ENCODE results near the gene WDR38.

WDR38 gene, protein sequence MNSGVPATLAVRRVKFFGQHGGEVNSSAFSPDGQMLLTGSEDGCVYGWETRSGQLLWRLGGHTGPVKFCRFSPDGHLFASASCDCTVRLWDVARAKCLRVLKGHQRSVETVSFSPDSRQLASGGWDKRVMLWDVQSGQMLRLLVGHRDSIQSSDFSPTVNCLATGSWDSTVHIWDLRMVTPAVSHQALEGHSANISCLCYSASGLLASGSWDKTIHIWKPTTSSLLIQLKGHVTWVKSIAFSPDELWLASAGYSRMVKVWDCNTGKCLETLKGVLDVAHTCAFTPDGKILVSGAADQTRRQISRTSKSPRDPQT

DNA sequence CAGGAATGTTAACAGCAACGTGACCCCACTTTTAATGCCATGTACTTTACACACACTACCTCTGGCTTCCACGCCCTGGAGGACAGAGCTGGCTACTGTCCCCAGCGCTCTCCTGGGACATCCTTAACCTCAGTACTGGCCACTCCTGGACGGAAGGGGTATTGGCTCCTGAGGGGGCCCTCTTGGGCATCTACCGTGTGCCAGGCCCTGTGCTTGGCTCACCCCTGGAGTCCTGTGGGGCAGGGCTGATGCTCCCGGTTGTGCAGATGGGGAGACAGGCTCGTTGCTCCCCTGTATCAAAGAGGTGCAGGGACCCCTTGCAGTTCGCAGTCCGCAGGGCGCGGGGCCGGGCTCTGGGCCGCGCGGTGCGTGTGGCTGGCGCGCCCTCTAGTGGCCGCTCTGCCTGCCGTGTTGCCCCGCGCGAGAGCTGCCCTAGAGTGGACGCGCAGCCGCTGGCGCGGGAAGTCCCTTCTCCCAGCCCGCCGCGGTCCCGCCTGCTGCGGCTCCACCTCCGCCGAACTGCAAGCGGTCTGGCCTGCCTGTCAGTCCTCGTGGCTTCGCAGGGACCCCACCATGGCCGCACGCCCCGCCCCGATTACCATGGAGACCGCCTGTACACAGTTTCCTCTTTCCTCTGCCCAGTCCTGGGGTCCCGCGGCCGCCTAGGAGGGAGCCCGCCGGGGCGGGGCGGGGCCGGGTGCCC lies at the start of gene WDR38:
TSS of gene WDR38 (plus strand) at position 632 of the 703 bp plus-strand sequence. CDS start 72 bp downstream, outside the sequence.
- TF ChIP-seq, protein P1, sequence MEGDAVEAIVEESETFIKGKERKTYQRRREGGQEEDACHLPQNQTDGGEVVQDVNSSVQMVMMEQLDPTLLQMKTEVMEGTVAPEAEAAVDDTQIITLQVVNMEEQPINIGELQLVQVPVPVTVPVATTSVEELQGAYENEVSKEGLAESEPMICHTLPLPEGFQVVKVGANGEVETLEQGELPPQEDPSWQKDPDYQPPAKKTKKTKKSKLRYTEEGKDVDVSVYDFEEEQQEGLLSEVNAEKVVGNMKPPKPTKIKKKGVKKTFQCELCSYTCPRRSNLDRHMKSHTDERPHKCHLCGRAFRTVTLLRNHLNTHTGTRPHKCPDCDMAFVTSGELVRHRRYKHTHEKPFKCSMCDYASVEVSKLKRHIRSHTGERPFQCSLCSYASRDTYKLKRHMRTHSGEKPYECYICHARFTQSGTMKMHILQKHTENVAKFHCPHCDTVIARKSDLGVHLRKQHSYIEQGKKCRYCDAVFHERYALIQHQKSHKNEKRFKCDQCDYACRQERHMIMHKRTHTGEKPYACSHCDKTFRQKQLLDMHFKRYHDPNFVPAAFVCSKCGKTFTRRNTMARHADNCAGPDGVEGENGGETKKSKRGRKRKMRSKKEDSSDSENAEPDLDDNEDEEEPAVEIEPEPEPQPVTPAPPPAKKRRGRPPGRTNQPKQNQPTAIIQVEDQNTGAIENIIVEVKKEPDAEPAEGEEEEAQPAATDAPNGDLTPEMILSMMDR (IDR thresholded peaks at IDR 0.05), result peak; percentile 99
- H3K27ac ChIP-seq, result peak within 1 kb of the TSS; percentile 38 to 74
- peak; percentile 86 for DNase-seq (ENCODE audit: low spot score)
- H3K4me3 ChIP-seq, result peak within 1 kb of the TSS; percentile 74

- no peak for DNase-seq (ENCODE audit: low spot score)
- H3K4me3 ChIP-seq, result no peak overlapping the region
- no peak overlapping the region for H3K27ac ChIP-seq
- TF ChIP-seq, protein P1 (IDR thresholded peaks at IDR 0.05), result no peak
Measured at GRCh38 chr9:124803911-124804310, 49.3 kb upstream of the WDR38 start.

DNA sequence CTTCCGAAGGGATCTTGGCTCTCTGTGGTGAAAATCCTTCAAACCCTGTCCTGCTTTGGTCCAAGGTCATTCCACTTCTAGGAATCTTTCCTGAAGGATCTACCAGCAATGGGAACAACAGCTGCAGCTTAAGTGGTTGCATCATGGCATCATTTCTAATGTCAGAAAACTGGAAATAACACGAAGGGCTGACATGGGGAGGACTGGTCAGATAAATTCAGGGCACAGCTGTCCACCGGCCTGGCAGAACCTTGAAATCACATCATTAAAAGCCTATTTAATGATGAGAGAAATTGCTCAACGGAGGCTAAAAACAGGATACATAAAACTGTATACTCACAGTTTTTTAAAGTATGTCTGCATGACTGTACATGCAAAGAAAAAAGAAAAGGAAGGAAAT lies 48.1 kb upstream of the WDR38 start:
- H3K27ac ChIP-seq, result no peak overlapping the region
- TF ChIP-seq, protein P1 (IDR thresholded peaks at IDR 0.05), result no peak
- H3K4me3 ChIP-seq, result no peak overlapping the region
- no peak for DNase-seq (ENCODE audit: low spot score)

- TF ChIP-seq, protein P1 (IDR thresholded peaks at IDR 0.05), result no peak
- DNase-seq (ENCODE audit: low spot score), result no peak
- H3K27ac ChIP-seq, result no peak overlapping the region
- no peak overlapping the region for H3K4me3 ChIP-seq
Measured at GRCh38 chr9:124808246-124808956, 44.9 kb upstream of the WDR38 start.

- Histone ChIP-seq H3K27ac (no peak overlapping the region), H3K4me3 (no peak overlapping the region)
- TF ChIP-seq, protein P1 (IDR thresholded peaks at IDR 0.05), result no peak
- no peak for DNase-seq (ENCODE audit: low spot score)
Measured at GRCh38 chr9:124809211-124809610, 44.0 kb upstream of the WDR38 start.

GRCh38 chr9:124809741-124810500 lies 43.3 kb upstream of the WDR38 start:
- peak overlapping the region in 1 of 2 donors; percentile 82 for H3K27ac ChIP-seq
- DNase-seq (ENCODE audit: low spot score), result no peak
- TF ChIP-seq, protein P1 (IDR thresholded peaks at IDR 0.05), result no peak
- H3K4me3 ChIP-seq, result no peak overlapping the region

Data from coronary artery (tissue), 2 donors.